HG02588 (cell line): ENCODE data around the gene KAT7.

ENCODE experiments used
- ATAC-seq: cut with Tn5 transposase; IDR thresholded peaks from one replicate; pipeline ENCODE4 v1.9.1; 2021; ENCODE audit warnings: mild to moderate bottlenecking, moderate library complexity; ENCODE audit not compliant: unreplicated experiment

The KAT7 gene

DNA sequence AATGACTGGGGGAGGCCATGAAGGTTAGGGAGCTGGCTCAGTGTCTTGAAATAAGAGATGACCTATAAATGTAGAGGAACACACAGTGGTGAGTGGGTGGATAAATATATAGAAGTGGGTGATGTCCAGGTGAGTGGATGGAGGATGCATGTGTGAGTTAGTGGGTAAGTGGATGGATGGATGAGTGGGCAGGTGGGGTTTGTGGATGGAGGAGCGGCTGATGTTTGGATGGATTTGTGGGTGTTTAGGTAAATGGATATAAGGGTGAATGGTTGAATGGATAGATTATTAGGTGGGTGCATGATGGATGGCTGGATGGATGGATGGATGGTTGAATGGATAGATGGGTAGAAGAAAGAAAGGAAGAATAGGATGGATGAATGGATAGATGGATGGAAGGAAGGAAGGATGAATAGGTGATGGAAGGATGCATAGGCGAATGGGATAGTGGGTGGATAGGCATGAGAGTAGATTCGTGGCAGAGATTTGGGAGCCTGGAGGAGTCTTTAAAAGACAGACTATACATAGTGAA, 78.5 kb downstream of the KAT7 start:
- no peak for ATAC-seq

DNA sequence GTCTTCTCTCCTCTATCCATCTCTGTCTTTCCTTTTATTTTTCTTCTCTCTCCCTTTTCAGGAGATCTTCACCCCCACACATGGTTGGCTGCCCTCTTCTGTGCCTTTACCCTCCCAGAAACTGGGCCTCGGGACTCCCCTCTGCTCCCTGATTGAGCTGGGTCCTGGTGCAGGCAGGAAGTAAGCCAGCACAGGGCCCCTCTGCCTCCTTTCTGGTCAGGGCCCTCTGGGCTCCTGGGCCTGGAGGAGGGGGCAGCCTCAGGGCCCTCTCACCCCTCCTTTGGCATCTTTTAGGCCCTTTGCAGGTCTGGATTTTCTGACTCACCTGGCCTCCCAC, 80.5 kb downstream of the KAT7 start:
- ATAC-seq = no peak

DNA sequence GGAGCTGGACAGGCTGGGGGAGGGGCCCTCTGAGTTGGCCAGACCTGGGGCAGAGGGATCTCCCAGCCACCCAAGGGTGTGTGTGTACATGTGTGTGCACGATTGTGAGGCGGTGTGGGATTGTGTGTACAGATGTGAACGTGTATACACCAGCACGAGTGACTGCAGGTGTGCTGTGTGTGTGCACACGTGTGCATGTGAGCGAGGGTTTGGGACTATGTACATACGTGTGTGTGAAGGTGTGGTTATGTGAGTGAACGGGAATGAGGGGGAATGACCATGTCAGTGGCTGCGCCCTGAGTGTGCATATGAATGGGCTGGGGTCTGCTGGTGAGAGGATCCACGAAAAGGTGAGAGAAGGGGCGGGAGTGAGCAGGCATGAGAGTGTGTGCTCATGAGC, 81.8 kb downstream of the KAT7 start:
- no peak for ATAC-seq

DNA sequence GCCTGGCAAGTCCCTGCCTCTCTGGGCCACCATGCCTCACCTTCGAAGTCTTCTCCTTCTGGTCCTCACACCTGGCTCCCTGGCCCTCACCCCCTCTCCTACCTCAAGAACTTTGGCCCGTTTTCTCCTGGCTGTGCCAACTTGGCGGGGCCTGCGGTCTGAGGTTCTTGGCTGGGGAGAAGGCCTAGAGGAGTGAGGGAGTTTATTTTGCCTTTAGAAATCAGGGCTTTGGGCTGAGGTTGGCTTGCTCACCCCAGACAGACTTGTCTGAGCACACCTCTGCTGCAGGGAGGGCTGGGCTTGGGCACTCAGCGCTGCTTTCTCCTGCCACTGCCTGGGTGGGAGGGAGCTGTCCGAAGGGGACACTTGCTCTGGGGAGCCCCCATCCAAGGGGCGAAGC, 82.7 kb downstream of the KAT7 start:
- ATAC-seq = no peak

DNA sequence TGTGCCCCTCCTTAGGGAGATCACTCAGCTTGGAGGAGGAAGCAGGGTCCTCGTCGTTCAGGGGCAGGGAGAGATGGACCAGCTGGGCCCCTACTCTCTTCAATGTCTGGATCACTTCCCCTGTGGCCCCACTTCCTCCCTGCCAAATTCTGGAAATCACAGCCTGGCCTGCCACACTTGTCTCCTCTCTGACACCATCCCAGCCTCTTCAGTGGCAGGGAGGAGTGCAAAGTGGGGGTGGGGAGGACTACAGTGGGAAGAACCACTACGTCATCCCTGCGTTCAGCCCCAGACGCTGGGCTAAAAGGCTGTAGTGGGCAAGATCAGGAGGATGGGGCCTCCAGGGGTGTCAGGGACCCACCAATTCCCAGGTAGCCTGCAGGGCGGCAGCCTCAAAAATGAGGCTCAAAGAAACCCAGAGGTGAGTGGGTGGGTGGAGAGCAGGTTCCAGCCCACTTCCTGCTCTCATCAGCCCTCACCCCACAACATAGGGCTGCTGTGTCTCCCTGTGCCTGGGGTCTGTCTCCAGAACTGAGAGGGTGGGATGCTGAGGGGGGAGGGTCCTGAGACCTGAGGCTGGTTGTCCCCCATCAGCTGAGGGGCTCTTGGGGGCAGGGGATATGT, 84.4 kb downstream of the KAT7 start:
- ATAC-seq = no peak

DNA sequence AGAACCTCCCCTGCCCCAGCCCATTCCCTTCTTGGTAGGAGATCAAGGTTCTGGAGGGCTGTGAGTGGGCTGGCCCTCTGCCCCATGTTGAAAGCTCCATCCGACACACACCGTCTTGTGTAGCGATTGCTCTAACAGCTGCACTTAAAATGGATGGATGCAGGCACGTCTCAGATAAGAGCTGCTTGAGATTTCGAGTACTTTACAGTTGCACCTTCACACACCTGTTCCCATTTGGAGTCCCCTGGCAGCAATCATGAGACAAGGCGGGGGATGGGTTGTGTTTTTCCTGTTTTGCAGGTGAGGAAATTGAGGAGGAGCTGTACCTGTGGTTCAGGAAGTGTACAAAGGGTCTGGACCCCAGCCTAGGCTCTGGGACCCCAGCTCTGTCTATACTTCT, 85.0 kb downstream of the KAT7 start:
- no peak for ATAC-seq

DNA sequence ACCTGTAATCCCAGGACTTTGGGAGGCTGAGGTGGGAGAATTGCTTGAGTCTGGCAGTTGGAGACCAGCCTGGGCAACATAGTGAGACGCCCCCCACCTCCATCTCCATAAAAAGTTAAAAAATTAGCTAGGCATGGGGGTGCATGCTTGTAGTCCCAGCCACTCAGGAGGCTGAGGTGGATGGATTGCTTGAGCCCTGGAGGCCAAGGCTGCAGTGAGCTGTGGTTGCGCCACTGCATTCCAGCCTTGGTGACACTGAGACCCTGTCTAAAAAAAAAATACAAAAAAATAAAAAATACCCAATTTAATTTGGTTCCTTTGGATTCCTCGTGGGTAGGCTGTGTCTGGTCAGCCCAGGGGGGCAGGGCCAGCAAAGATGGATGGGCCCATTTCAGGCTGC, 85.4 kb downstream of the KAT7 start:
- no peak for ATAC-seq

DNA sequence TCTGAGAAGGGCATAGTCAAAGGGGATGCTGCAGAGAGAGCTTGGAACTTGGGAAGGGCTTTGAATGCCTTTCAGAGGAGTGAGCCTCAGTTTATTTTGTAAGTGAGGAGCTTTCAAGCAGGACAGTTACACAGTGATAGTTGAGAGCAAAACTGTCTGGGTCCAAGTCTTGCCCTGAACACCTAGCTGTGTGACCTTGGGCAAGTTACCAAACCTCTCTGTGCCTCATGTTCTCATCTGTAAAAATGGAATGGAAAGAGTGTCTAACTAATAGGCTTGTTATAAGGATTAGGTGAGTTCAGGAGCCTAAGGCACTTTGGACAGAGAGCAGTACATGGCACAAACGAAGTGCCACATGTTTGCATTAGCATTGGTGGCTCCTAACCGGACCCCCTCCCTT, 86.4 kb downstream of the KAT7 start:
- ATAC-seq = no peak

DNA sequence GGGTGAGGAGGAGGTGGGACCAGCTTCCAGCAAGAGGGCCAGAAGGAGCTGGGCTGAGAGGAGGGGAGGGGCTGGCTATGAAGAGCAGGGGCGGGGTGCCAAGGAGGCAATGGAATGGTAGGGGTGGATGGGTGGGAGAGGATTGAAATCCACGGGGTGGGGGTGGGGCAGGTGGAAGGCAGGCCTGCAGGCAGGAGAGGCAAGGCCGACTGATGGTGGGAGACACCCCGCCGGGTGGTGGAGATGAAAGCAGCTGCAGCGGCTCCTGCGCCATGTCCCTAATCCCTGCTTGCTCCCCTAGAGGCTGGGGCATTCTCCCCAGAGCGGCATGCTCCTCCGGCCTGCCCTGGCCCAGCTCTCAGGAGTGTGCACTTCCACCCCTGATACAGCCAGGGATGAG, 87.2 kb downstream of the KAT7 start:
- no peak for ATAC-seq

DNA sequence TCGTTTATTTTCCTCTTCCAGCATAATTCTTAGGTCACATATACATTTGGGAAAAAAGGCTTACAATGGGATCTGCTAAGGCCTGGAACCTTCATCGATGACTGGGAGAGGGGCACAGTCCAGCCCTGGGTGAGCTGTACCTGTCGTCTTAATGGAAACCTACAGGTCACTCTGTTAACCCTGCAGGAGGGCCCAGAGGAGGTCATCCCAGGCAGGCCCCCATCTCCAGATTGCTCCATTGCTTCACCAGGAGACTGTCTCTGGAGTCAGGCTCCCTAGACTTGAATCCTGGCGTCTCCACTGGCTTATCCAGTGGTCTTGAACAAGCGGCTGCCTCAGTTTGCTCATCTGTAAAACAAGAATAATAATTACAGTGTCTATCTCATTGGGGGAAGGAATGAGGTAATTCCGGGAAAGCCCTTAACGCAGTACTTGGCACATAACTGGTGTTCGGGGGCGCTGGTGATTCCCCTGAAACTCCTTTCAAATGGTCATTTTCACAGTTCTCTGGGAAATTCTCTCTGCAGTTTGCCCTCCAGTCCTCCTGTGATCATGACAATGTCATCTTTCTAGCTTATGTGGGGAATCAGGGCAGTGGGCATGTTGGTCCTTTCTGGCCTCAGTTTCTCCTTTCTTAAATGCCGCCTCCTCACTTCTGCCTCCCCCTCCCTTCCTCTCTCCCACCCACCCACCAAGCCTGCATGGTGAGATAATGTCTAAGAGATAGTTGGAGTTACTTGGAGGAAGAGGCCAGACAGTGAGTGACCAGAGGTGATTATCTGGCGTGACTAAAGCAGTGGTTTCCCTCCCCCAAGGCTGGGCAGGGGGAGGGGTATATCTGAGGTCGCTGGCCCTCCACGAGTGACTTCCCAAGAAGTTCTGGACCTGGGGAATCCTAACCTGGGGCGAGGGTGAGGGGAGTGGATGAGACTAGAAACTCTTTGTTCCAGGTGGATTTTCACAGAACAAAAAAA, 90.7 kb downstream of the KAT7 start:
- no peak for ATAC-seq

DNA sequence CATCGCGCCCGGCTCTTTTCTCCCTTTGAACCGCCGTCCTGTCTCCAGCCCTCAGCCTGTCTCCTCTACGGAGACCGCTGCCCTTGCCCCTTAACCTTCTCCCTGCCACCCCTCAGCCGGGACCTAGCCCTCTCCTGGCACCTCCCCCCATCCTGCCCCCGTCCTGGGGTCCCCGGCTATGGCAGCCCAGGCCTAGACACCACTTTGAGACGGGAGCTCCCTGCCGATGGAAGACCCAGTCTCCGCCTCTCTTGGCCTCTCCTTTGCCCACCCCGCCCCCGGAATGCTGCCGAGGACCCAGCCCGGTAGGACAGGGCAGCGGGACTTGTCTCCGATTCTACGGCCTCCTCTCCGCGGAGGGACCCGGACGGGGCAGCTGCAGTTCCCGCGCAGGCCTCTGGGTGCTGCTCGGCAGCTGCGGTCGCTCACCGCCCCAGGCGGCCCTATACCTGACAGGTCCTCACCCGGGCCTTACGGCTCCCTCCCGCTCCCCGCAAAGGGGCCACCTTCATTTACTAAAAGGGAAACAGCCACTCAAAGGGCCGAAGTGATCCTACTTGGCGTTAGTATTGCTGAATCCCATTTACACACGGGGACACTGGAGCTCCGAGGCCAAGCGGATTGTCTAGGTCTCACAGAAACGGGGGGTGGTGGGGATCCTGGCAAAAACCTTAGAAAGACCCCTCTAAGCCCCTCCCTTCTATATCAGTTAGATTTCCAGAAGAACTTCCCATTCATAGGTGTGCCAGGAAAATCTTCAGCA, 92.0 kb downstream of the KAT7 start:
- no peak for ATAC-seq

DNA sequence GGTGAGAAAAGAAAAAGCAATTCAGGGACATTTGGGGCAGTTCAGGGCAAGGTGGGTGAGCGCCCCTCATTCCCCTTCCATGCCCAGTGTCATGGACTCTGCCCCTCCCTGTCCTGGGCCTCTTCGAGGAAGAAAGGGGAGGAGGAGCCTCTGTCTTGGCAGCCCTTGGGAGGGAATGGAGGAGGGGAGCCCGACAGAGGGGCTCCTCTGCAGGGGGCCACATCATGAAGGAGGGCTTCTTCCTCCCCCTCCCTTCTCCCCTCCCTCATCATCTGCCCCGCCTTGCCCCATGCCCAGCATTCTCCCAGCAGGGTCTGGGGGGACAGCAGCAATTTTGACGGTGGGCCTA, 92.5 kb downstream of the KAT7 start:
- no peak for ATAC-seq

DNA sequence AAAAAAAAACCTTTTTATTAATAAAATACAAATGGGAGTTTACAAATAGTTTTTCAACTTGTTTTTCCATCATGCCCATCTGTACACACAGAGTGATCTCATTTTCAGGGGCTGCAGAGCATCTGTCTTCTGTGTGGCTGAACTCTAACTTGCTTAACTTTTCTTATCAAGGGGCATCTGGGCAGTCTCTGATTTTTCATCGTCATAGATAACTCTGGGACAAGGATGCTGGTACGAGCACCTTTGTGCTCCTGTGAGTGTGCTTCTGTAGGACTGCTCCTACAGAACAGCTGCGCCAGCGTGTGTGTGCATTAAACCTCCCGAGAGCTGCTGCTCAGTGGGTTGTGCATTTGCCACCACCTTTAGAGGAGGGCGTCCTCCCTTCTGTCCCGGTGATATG, 94.0 kb downstream of the KAT7 start:
- no peak for ATAC-seq
